ENCODE data around the gene SLC11A2.
"Not testable (repeated sequence)": the region's sequence is repeated elsewhere in the genome, so short reads cannot be mapped to it uniquely, and the experiment has no call there.

Gene SLC11A2

DNA sequence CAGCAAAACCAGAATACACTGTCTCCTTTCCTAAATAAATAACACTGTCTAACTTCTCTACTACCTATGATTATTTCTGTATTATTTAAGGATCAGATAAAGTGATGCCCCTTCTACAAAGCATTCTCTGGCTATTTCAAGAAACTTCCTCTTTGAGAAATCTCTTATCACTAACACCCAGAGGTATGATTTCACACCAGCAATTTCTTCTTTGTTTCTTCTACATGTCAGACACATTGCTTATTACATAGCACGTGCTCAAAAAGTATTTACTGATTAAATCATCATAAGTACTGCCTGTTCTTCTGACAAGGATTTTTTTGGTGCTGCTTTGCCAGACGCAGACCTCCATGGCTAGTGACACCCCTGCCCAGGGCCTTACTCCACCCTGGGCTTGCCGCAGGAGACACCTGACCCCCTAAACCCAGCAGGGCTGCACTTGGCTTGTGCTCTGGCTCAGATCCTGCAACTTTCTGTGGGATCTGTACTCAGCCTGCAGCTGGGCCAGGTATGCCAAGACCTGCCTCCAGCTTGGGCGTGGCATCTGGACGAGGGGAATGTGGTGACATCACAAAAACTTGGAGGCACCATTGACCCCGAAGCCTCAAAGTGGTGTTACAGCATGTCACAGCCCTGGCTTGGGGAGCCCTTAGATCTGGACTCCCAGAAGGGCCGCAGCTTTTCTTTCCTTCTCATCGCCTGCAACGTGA, 89.2 kb downstream of the SLC11A2 start:
- no peak for DNase-seq

DNA sequence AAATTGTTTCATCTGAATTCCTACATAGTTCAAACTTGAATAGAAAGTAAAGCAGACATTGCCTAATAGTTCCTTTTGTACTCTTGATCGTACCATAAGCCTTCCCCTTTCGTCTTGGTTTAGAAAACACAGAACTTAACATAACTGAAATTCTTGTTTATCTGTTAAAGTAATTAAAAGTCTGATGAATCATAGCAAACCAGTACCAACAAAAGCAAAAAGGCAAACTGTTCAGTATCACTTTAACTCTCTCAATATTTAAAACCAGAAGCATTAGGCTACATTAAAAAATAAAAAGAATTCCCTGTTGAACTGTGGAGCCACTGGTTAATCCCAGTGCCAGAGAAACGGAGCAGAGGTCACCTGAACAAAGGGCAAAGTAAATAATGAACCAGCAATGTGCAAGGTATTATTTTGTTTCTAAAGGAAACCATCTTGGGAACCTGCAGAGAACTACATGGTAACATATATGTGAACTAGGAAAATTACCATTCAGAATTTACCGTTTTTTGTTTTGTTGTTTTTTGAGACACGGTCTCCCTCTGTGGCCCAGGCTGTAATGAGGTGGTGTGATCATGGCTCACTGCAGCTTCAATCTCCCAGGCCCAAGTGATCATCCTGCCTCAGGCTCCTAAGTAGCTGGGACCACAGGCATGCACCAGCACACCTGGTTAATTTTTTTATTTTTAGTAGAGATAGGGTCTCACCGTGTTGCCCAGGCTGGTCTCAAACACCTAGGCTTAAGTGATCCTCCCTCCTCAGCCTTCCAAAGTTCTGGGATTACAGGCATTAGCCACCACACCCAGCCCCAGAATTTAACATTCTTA, 91.0 kb downstream of the SLC11A2 start:
- DNase-seq, result no peak

GRCh38 chr12:50934371-50934851, 91.8 kb downstream of the SLC11A2 start:
- no peak for DNase-seq

- DNase-seq, result no peak
Observed at GRCh38 chr12:50933459-50934124, 92.6 kb downstream of the SLC11A2 start.

- DNase-seq, result no peak
Observed at GRCh38 chr12:50932787-50933280, 93.3 kb downstream of the SLC11A2 start.

- not testable (repeated sequence) for DNase-seq
Observed at GRCh38 chr12:50930477-50930876, 95.7 kb downstream of the SLC11A2 start.

DNA sequence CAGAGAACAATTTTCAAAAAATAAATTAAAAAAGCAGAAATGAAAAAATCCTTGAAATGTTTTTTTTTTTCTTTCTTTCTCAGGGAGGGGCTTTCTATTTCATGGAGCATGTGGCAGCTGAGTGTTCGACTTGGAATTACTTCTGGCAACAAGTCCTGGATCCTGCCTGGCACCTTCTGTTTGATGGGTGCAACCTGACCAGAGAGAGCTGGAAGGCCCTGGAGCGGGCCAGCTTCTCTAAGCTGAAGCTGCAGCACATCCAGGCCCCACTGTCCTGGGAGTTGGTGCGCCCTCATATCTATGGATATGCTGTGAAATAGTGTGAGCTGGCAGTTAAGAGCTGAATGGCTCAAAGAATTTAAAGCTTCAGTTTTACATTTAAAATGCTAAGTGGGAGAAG, 96.4 kb downstream of the SLC11A2 start:
- DNase-seq, result no peak

Measured in NCI-H2227 treated with DMSO at 0.1 percent for 48 hours (cell line).